HTERT RPE-1 (cell line): ENCODE data around the gene BIRC5.

Experiments
- in situ Hi-C: fragments of 300-500 bp; cut with MboI; formaldehyde crosslinking; loops from 4 replicates; pipeline ENCODE4 v1.14.3; 2020; ENCODE audit warnings: low sequenced_read_pairs

Gene BIRC5

GRCh38 chr17:78183916-78184315, 30.1 kb upstream of the BIRC5 start:
- in situ Hi-C loops: no loop called here

GRCh38 chr17:78184351-78184750, 29.7 kb upstream of the BIRC5 start:
- in situ Hi-C loops: no loop called here

- in situ Hi-C loops: no loop called here
These were observed 29.2 kb upstream of the BIRC5 start for GRCh38 chr17:78184868-78185267.

- in situ Hi-C loops: no loop called here
These were observed 27.9 kb upstream of the BIRC5 start for GRCh38 chr17:78185981-78186691.

- in situ Hi-C loops: no loop called here
These were observed 27.1 kb upstream of the BIRC5 start, which contains the start of the genes AFMID and TK1 for GRCh38 chr17:78186692-78187595. TSS of gene AFMID (plus strand) at chr17:78187362. CDS start at chr17:78187371, 9 bp downstream. TSS of gene TK1 (minus strand) at chr17:78187052. CDS start at chr17:78186994, 58 bp downstream.

- in situ Hi-C loops: no loop called here
These were observed 17.3 kb upstream of the BIRC5 start for GRCh38 chr17:78196716-78197115.

- in situ Hi-C loops: no loop called here
These were observed 16.8 kb upstream of the BIRC5 start for GRCh38 chr17:78197147-78197832.

GRCh38 chr17:78200451-78200850, 13.6 kb upstream of the BIRC5 start:
- in situ Hi-C loops: no loop called here

GRCh38 chr17:78202666-78203065, 11.4 kb upstream of the BIRC5 start:
- in situ Hi-C loops: no loop called here

- in situ Hi-C loops: no loop called here
These were observed 9.5 kb upstream of the BIRC5 start for GRCh38 chr17:78204387-78205123.

- in situ Hi-C loops: no loop called here
These were observed 8.8 kb upstream of the BIRC5 start for GRCh38 chr17:78205124-78205775.

GRCh38 chr17:78206298-78206697, 7.8 kb upstream of the BIRC5 start:
- in situ Hi-C loops: no loop called here

- in situ Hi-C loops: no loop called here
These were observed 5.6 kb upstream of the BIRC5 start for GRCh38 chr17:78208486-78208885.

GRCh38 chr17:78210111-78210510, 3.9 kb upstream of the BIRC5 start:
- in situ Hi-C loops: no loop called here

GRCh38 chr17:78211032-78211431, 3.0 kb upstream of the BIRC5 start:
- in situ Hi-C loops: no loop called here

GRCh38 chr17:78214706-78215061, 631 bp downstream of the BIRC5 start:
- in situ Hi-C loops: no loop called here

GRCh38 chr17:78219396-78220150, 5.5 kb downstream of the BIRC5 start:
- in situ Hi-C loops: no loop called here

GRCh38 chr17:78223061-78223460, 9.0 kb downstream of the BIRC5 start:
- in situ Hi-C loops: no loop called here

- in situ Hi-C loops: no loop called here
These were observed 9.7 kb downstream of the BIRC5 start for GRCh38 chr17:78223765-78224164.
